Activated T-cell treated with anti-CD3 and anti-CD28 coated beads, Interleukin-2, amount 50 U/mL, for 48 hours (primary cell): Measurements from ENCODE around the gene INHBB.
"Not testable (repeated sequence)": the region's sequence is repeated elsewhere in the genome, so short reads cannot be mapped to it uniquely, and the experiment has no call there.

Experiments used
- DNase-seq, 2 experiments: peaks; one replicate each; pipeline ENCODE4 v3.0.0-alpha.2; 2020

Gene INHBB

GRCh38 chr2:120316528-120317179, 29.3 kb upstream of the INHBB start:
- no peak for DNase-seq

GRCh38 chr2:120317180-120317533, 28.8 kb upstream of the INHBB start:
- DNase-seq = no peak

GRCh38 chr2:120317916-120318315, 28.0 kb upstream of the INHBB start:
- no peak for DNase-seq

GRCh38 chr2:120318626-120319025, 27.3 kb upstream of the INHBB start:
- no peak for DNase-seq

- no peak for DNase-seq
Measured at GRCh38 chr2:120319123-120319522, 26.8 kb upstream of the INHBB start.

GRCh38 chr2:120319686-120320317, 26.1 kb upstream of the INHBB start:
- DNase-seq = no peak

- DNase-seq = no peak
Measured at GRCh38 chr2:120320318-120320851, 25.6 kb upstream of the INHBB start.

GRCh38 chr2:120320887-120321556, 24.9 kb upstream of the INHBB start:
- not testable (repeated sequence) for DNase-seq

GRCh38 chr2:120321721-120322284, 24.1 kb upstream of the INHBB start:
- no peak for DNase-seq

GRCh38 chr2:120322329-120322728, 23.6 kb upstream of the INHBB start:
- DNase-seq = no peak

GRCh38 chr2:120323214-120323613, 22.7 kb upstream of the INHBB start:
- no peak for DNase-seq

- DNase-seq = no peak
Measured at GRCh38 chr2:120323807-120324399, 22.0 kb upstream of the INHBB start.

- DNase-seq = no peak
Measured at GRCh38 chr2:120324933-120325332, 21.0 kb upstream of the INHBB start.

GRCh38 chr2:120326066-120326465, 19.9 kb upstream of the INHBB start:
- no peak for DNase-seq

GRCh38 chr2:120330946-120331822, 14.8 kb upstream of the INHBB start:
- no peak for DNase-seq

- no peak for DNase-seq
Measured at GRCh38 chr2:120331903-120332302, 14.0 kb upstream of the INHBB start.

- DNase-seq = no peak
Measured at GRCh38 chr2:120332384-120332783, 13.6 kb upstream of the INHBB start.

GRCh38 chr2:120334068-120334467, 11.9 kb upstream of the INHBB start:
- DNase-seq = no peak

GRCh38 chr2:120336749-120337148, 9.2 kb upstream of the INHBB start:
- no peak for DNase-seq

GRCh38 chr2:120338015-120338414, 7.9 kb upstream of the INHBB start:
- no peak for DNase-seq

GRCh38 chr2:120341977-120342376, 4.0 kb upstream of the INHBB start:
- DNase-seq = no peak

GRCh38 chr2:120342446-120342845, 3.5 kb upstream of the INHBB start:
- no peak for DNase-seq

- DNase-seq = no peak
Measured at GRCh38 chr2:120343100-120343432, 2.9 kb upstream of the INHBB start.
